ENCODE results near the gene GP5. TPM values are rescaled to one million over a fixed set of nuclear protein-coding genes. Genes with fewer than 3 reads are reported as not detected.

The GP5 gene
- total RNA-seq, 1 experiment from 2014 or later = not detected

- intact Hi-C loops (cut with micrococcal nuclease; ENCODE audit: unreplicated experiment) = no loop called here
- H3K36me3 ChIP-seq (ENCODE audit: low read depth) = peaks cover 81% of the 10 kb centered on the region
- no peaks in the 10 kb centered on the region for H3K4me1 ChIP-seq (replicated peaks; ENCODE audit: insufficient read depth)
- peaks cover 14% of the 10 kb centered on the region for H4K20me1 ChIP-seq (ENCODE audit: insufficient read depth)
- H3F3A ChIP-seq (ENCODE audit: insufficient read depth, low read depth) = peaks cover 84% of the 10 kb centered on the region
- H3K27ac ChIP-seq = 0 out of 2 replicates have a peak overlapping the region, but pooled peaks have one; percentile 4
- TF ChIP-seq, protein P1, sequence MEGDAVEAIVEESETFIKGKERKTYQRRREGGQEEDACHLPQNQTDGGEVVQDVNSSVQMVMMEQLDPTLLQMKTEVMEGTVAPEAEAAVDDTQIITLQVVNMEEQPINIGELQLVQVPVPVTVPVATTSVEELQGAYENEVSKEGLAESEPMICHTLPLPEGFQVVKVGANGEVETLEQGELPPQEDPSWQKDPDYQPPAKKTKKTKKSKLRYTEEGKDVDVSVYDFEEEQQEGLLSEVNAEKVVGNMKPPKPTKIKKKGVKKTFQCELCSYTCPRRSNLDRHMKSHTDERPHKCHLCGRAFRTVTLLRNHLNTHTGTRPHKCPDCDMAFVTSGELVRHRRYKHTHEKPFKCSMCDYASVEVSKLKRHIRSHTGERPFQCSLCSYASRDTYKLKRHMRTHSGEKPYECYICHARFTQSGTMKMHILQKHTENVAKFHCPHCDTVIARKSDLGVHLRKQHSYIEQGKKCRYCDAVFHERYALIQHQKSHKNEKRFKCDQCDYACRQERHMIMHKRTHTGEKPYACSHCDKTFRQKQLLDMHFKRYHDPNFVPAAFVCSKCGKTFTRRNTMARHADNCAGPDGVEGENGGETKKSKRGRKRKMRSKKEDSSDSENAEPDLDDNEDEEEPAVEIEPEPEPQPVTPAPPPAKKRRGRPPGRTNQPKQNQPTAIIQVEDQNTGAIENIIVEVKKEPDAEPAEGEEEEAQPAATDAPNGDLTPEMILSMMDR (conservative IDR thresholded peaks at IDR 0.05) = no peak
- TF ChIP-seq EZH2 (IDR thresholded peaks at IDR 0.05; ENCODE audit: low read depth) = no peak
- no peaks in the 10 kb centered on the region for H3K9me2 ChIP-seq (ENCODE audit: insufficient read depth)
- POLR2A ChIA-PET (ENCODE audit: unreplicated experiment) = interaction anchor here (0.6 kb wide), 1 partner anchor 30 kb away, joined by 3 read pairs; no protein-coding TSS in a partner anchor
- no peaks in the 10 kb centered on the region for H3K27me3 ChIP-seq (ENCODE audit: insufficient read depth, low read depth)
- H2AFZ ChIP-seq = no peak overlapping the region
- H3K79me2 ChIP-seq (ENCODE audit: low read depth) = peaks cover 10% of the 10 kb centered on the region; the same call in 1 of the 2 replicates
- H3K4me3 ChIP-seq = no peak overlapping the region
- no peak overlapping the region for H3K4me2 ChIP-seq
- DNase-seq = no peak
- H3K9me3 ChIP-seq (ENCODE audit: insufficient read depth, low read depth) = no peaks in the 10 kb centered on the region
- CTCF ChIA-PET = interaction anchor here (0.6 kb wide), 1 partner anchor 11 kb away, joined by 3 read pairs; no protein-coding TSS in a partner anchor
- BruUV-seq (replicated peaks) = no TSS peak
Observed at GRCh38 chr3:194440756-194441155, 41.7 kb upstream of the GP5 start.

DNA sequence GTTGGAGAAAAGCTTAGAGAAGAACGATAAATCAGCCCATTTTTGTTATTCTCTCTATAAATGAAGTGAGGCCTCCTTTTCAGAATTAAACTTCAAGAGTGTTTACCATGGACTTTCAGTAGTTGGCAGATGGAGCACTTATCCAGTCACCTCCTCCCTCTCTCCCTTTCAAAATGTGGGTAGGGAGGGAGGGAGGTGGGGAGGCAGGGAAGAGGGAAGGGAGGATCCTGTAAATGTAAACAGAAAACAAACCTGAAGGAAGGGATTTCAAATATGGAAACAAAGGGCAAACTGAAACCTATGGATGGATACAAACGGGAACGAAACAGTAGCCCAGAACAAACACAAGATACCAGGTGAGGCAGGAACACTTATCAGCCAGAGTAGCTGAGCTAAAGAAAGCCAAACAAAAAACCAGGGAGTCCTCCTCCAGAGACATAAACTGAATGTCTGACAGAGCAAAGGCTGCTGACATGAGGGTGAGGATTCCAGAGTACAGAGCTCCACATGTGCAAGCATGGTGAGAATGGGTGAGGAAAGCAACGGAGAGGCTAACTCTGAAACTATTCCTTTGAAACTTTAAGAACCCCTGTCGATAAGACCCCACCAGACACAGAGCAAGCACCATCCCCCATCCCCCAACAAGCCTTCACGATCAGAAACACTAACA, 41.0 kb upstream of the GP5 start:
- Histone ChIP-seq H3K4me3 (no peak overlapping the region), H3K4me1 (replicated peaks; ENCODE audit: insufficient read depth) (no peaks in the 10 kb centered on the region), H3F3A (ENCODE audit: insufficient read depth, low read depth) (peaks cover 87% of the 10 kb centered on the region), H3K4me2 (no peak overlapping the region), H4K20me1 (ENCODE audit: insufficient read depth) (peaks cover 16% of the 10 kb centered on the region), H2AFZ (no peak overlapping the region), H3K27me3 (ENCODE audit: insufficient read depth, low read depth) (no peaks in the 10 kb centered on the region), H3K79me2 (ENCODE audit: low read depth) (peaks cover 10% of the 10 kb centered on the region; the same call in 1 of the 2 replicates), H3K9me3 (ENCODE audit: insufficient read depth, low read depth) (no peaks in the 10 kb centered on the region), H3K9me2 (ENCODE audit: insufficient read depth) (no peaks in the 10 kb centered on the region), H3K36me3 (ENCODE audit: low read depth) (peaks cover 81% of the 10 kb centered on the region), H3K27ac (no peak overlapping the region)
- ChIA-PET POLR2A (ENCODE audit: unreplicated experiment) (no interaction called here), CTCF (no interaction called here)
- TF ChIP-seq, protein P1 (conservative IDR thresholded peaks at IDR 0.05) = no peak
- no peak for TF ChIP-seq EZH2 (IDR thresholded peaks at IDR 0.05; ENCODE audit: low read depth)
- BruUV-seq (replicated peaks) = no TSS peak
- DNase-seq = no peak
- intact Hi-C loops (cut with micrococcal nuclease; ENCODE audit: unreplicated experiment) = no loop called here

DNA sequence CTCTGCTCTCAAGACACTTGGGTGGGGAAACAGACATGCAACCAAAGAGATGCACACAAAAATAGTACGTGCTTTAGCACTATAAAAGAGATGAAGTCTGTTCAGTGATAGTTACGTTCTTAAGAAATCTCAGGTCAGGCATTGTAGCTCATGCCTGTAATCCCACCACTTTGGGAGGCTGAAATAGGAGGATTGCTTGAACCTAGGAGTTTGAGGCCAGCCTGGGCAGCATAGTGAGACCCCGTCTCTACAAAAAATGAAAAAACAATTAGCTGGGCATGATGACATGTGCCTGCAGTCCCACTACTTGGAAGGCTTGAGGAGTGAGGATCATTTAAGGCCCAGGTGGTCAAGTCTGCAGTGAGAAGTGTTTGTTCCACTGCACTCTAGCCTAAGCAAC, 35.4 kb upstream of the GP5 start:
- TF ChIP-seq EZH2 (IDR thresholded peaks at IDR 0.05; ENCODE audit: low read depth) = no peak
- TF ChIP-seq, protein P1 (conservative IDR thresholded peaks at IDR 0.05) = no peak
- Histone ChIP-seq H3K9me2 (ENCODE audit: insufficient read depth) (no peaks in the 10 kb centered on the region), H3K9me3 (ENCODE audit: insufficient read depth, low read depth) (no peaks in the 10 kb centered on the region), H3K36me3 (ENCODE audit: low read depth) (peaks cover 85% of the 10 kb centered on the region), H3K4me3 (no peak overlapping the region), H3K27ac (no peak overlapping the region), H3K4me2 (no peak overlapping the region), H3K79me2 (ENCODE audit: low read depth) (0 out of 2 replicates have a peak, but pooled peaks cover 4% of the 10 kb centered on the region), H3K27me3 (ENCODE audit: insufficient read depth, low read depth) (no peaks in the 10 kb centered on the region), H3F3A (ENCODE audit: insufficient read depth, low read depth) (peaks cover 86% of the 10 kb centered on the region), H3K4me1 (replicated peaks; ENCODE audit: insufficient read depth) (no peaks in the 10 kb centered on the region), H4K20me1 (ENCODE audit: insufficient read depth) (peaks cover 15% of the 10 kb centered on the region; the same call in 1 of the 2 replicates), H2AFZ (no peak overlapping the region)
- ChIA-PET POLR2A (ENCODE audit: unreplicated experiment) (no interaction called here), CTCF (no interaction called here)
- no peak for DNase-seq
- BruUV-seq (replicated peaks) = no TSS peak
- intact Hi-C loops (cut with micrococcal nuclease; ENCODE audit: unreplicated experiment) = no loop called here
